Measurements from ENCODE around the gene WNT7B.

The WNT7B gene

DNA sequence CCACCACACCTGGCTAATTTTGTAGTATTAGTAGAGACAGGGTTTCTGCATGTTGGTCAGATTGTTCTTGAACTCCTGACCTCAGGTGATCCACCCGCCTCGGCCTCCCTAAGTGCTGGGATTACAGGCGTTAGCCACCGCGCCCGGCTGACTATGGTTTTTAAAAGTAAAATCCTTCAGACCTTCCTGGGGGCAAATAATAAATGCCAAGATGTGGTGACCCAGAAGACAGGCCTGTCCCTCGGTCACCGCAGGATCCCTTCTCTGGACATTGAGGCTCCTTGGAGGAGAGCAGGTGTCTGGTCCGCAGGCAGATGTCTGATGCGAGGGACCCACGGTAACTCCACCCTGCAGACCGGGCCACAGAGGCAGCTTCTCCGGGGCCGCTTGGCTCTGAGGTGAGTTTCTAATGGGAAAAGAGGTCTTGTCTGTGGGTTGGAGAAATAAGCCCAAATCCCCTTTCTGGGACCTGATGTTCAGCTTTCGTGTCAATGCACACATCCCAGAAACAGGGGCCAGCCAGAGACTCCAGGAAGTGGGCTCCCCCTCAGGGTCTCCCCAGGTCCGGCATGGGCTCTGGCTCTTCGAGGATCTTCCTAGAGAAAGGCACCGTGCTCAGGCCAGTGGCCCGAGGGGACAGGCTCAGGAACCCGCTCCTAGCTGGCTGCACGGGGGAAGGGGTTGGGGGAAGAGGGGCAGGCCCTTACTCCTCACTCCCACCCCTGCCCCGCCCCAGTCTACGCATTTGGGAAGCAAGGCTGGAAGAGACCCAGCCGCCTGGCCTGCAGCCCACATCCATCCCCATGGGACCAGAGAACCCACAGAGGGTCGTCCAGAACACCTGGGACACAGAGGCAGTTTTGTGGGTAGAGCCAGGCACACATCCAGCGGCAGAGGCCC, 100.6 kb downstream of the WNT7B start:
- no peak for DNase-seq
- TF ChIP-seq POLR2A (IDR thresholded peaks at IDR 0.05; ENCODE audit: low read length) (no peak), GATA1 (IDR thresholded peaks at IDR 0.05; ENCODE audit: low read depth, low read length) (no peak)

DNA sequence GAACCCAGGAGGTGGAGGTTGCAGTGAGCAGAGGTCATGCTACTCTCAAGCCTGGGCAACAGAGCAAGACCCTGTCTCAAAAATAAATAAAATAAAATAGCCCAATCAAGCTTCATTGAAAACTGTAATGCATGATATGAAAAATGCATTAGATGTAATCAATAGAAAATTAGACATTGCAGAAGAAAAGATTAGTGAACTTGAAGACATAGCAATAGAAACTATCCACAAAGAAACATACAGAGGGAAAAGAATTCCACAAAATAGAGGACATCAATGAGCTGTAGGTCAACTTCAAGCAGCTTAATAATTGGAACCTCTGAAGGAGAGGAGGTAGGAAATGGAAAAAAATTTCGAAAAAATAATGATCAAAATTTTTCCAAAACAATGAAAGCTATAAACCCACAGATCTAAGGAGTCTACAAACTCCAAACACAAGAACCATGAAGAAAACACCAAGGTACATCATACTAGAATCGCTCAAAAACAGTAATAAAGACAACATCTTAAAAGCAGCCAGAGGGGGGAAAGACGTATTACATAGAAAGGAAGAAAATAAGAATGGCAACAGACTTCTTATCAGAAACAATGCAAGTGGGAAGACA, 104.2 kb downstream of the WNT7B start:
- TF ChIP-seq GATA1 (IDR thresholded peaks at IDR 0.05; ENCODE audit: low read depth, low read length), result no peak
- TF ChIP-seq POLR2A (IDR thresholded peaks at IDR 0.05; ENCODE audit: low read length), result no peak
- no peak for DNase-seq

DNA sequence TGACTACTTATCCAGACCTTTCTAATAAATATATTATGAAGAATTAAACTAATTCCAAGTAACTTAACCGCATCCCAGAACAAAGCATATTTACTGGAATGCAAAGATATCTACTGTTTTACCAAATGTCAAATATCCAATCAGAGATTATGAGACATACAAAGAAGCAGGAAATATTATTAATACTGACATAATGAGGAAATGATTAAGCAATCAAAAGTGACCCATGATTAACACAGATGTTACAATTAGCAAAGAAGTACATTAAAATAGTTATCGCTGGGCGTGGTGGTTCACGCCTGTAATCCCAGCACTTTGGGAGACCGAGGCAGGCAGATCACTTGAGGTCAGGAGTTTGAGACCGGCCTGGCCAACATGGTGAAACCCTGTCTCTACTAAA, 105.2 kb downstream of the WNT7B start:
- TF ChIP-seq GATA1 (IDR thresholded peaks at IDR 0.05; ENCODE audit: low read depth, low read length) (no peak), POLR2A (IDR thresholded peaks at IDR 0.05; ENCODE audit: low read length) (no peak)
- DNase-seq, result no peak
